Hepatocyte (in vitro differentiated cells): Measurements from ENCODE around the gene KDM4B. TPM values are rescaled to one million over a fixed set of nuclear protein-coding genes. Genes with fewer than 3 reads are reported as not detected.

Source experiments
- DNase-seq: peaks from one replicate; pipeline ENCODE4 v3.0.0-alpha.2; 2016; ENCODE audit warnings: low spot score
- H2AFZ ChIP-seq: fragments of 200-600 bp; sonication (generic); 2 replicates; pipeline ENCODE4 v1.6.0; 2016; ENCODE audit warnings: antibody characterized with exemption, mild to moderate bottlenecking
- H3K27ac ChIP-seq: fragments of 200-600 bp; sonication (generic); 2 replicates; pipeline ENCODE4 v1.5.1; 2016; ENCODE audit warnings: mild to moderate bottlenecking
- H3K27me3 ChIP-seq: fragments of 200-600 bp; sonication (generic); 2 replicates; pipeline ENCODE4 v1.6.1; 2016
- H3K36me3 ChIP-seq: fragments of 200-600 bp; sonication (generic); replicated peaks from 2 replicates; pipeline ENCODE4 v1.5.1; 2016; ENCODE audit warnings: low read depth; ENCODE audit not compliant: insufficient read depth
- H3K4me1 ChIP-seq: fragments of 200-600 bp; sonication (generic); 2 replicates; pipeline ENCODE4 v1.5.1; 2016; ENCODE audit warnings: mild to moderate bottlenecking, moderate library complexity; ENCODE audit not compliant: insufficient read depth
- H3K4me2 ChIP-seq: fragments of 200-600 bp; sonication (generic); 2 replicates; pipeline ENCODE4 v1.6.0; 2016
- H3K4me3 ChIP-seq: fragments of 200-600 bp; sonication (generic); 2 replicates; pipeline ENCODE4 v1.5.1; 2016; ENCODE audit warnings: mild to moderate bottlenecking
- H3K79me2 ChIP-seq: fragments of 200-600 bp; sonication (generic); 2 replicates; pipeline ENCODE4 v1.6.0; 2017; ENCODE audit warnings: mild to moderate bottlenecking
- H3K9me2 ChIP-seq: fragments of 200-600 bp; sonication (generic); replicated peaks from 2 replicates; pipeline ENCODE4 v1.6.0; 2017; ENCODE audit warnings: mild to moderate bottlenecking; ENCODE audit not compliant: insufficient read depth
- H3K9me3 ChIP-seq: fragments of 200-600 bp; sonication (generic); 2 replicates; pipeline ENCODE4 v1.5.1; 2016; ENCODE audit warnings: low read depth, mild to moderate bottlenecking
- H4K20me1 ChIP-seq: fragments of 200-600 bp; sonication (generic); 2 replicates; pipeline ENCODE4 v1.6.0; 2016; ENCODE audit warnings: mild to moderate bottlenecking; ENCODE audit not compliant: insufficient read depth, poor library complexity, severe bottlenecking
- CTCF ChIP-seq: fragments of 200-600 bp; sonication (generic); IDR thresholded peaks from 2 replicates; pipeline ENCODE4 v1.5.1; 2016; ENCODE audit warnings: antibody characterized with exemption, mild to moderate bottlenecking; ENCODE audit not compliant: poor library complexity
- EZH2 ChIP-seq: fragments of 200-600 bp; sonication (generic); IDR thresholded peaks from 2 replicates; pipeline ENCODE4 v1.6.1; 2016; ENCODE audit warnings: antibody characterized with exemption, mild to moderate bottlenecking, borderline replicate concordance
- EZH2phosphoT487 ChIP-seq: fragments of 200-600 bp; sonication (generic); IDR thresholded peaks from one replicate; pipeline ENCODE4 v1.6.1; 2018; ENCODE audit warnings: antibody characterized with exemption, mild to moderate bottlenecking, low read depth, moderate library complexity; ENCODE audit not compliant: unreplicated experiment, severe bottlenecking
- WGBS: methylation state at CpG from one replicate; pipeline ENCODE4 v1.1.6; 2016; ENCODE audit warnings: low lambda C conversion rate; ENCODE audit errors: missing lambda C conversion rate; 5-methylcytosine and 5-hydroxymethylcytosine counted together
- polyA plus RNA-seq: library from polyadenylated mRNA; unstranded; fragments of >200 nt; fragmentation: Nextera tagmentation; extraction: Ambion mirVana; gene quantifications from 2 replicates; pipeline ENCODE4 v1.2.1, GENCODE V29; 2016
- total RNA-seq: library from RNA; depleted of rRNA; stranded (reverse); fragments of >200 nt; gene quantifications from 2 replicates; pipeline ENCODE4 v1.2.3, GENCODE V29; 2014

Gene KDM4B
- total and polyA plus RNA-seq, 2 experiments from 2014 or later = 22.2 to 29.6 TPM

- no peak overlapping the region for H2AFZ ChIP-seq
- H3K9me2 ChIP-seq = no peaks in the 10 kb centered on the region
- no peak overlapping the region for H3K4me2 ChIP-seq
- no peak for DNase-seq
- H3K79me2 ChIP-seq = no peaks in the 10 kb centered on the region
- no peaks in the 10 kb centered on the region for H4K20me1 ChIP-seq
- TF ChIP-seq CTCF = no peak
- TF ChIP-seq EZH2phosphoT487 = no peak
- TF ChIP-seq EZH2 = no peak
- H3K36me3 ChIP-seq = no peaks in the 10 kb centered on the region
- H3K27me3 ChIP-seq = no peaks in the 10 kb centered on the region
- no peaks in the 10 kb centered on the region for H3K9me3 ChIP-seq
- WGBS = 82% methylated on average over 18 of the region's 18 CpGs
- H3K4me1 ChIP-seq = no peaks in the 10 kb centered on the region
- H3K27ac ChIP-seq = no peak overlapping the region
- no peak overlapping the region for H3K4me3 ChIP-seq
Observed at GRCh38 chr19:5078182-5078581, 109.3 kb downstream of the KDM4B start.

- Histone ChIP-seq H3K9me2 (no peaks in the 10 kb centered on the region), H3K27ac (no peak overlapping the region), H3K9me3 (no peaks in the 10 kb centered on the region), H3K4me1 (no peaks in the 10 kb centered on the region), H4K20me1 (no peaks in the 10 kb centered on the region), H3K79me2 (no peaks in the 10 kb centered on the region), H3K4me2 (no peak overlapping the region), H3K36me3 (no peaks in the 10 kb centered on the region), H3K27me3 (no peaks in the 10 kb centered on the region), H3K4me3 (no peak overlapping the region), H2AFZ (no peak overlapping the region)
- 97% methylated on average over 16 of the region's 16 CpGs for WGBS
- DNase-seq = no peak
- TF ChIP-seq EZH2phosphoT487 (no peak), EZH2 (no peak), CTCF (no peak)
Observed at GRCh38 chr19:5078666-5079065, 109.8 kb downstream of the KDM4B start.

- no peaks in the 10 kb centered on the region for H3K36me3 ChIP-seq
Observed at GRCh38 chr19:5079071-5079774, 110.3 kb downstream of the KDM4B start.

More at GRCh38 chr19:5079071-5079774, 110.3 kb downstream of the KDM4B start:
- H3K4me1 ChIP-seq = no peaks in the 10 kb centered on the region
- no peaks in the 10 kb centered on the region for H3K9me2 ChIP-seq
- DNase-seq = no peak
- H3K27me3 ChIP-seq = no peaks in the 10 kb centered on the region
- WGBS = 94% methylated on average over 18 of the region's 18 CpGs
- no peaks in the 10 kb centered on the region for H4K20me1 ChIP-seq
- no peak overlapping the region for H3K4me2 ChIP-seq
- no peaks in the 10 kb centered on the region for H3K79me2 ChIP-seq
- no peak overlapping the region for H2AFZ ChIP-seq
- no peaks in the 10 kb centered on the region for H3K9me3 ChIP-seq
- H3K27ac ChIP-seq = no peak overlapping the region
- TF ChIP-seq CTCF = no peak
- no peak for TF ChIP-seq EZH2
- no peak for TF ChIP-seq EZH2phosphoT487
- no peak overlapping the region for H3K4me3 ChIP-seq
